SK-N-SH treated with all-trans-retinoic acid at 6 μM for 48 hours (cell line): ENCODE measurements around the gene TDRD3.

Experiments
- ARNTL ChIP-seq: fragments of 450-650 bp; formaldehyde crosslinking; IDR thresholded peaks from 2 replicates; pipeline ENCODE4 v1.5.0; 2020; ENCODE audit warnings: low read depth, mild to moderate bottlenecking, moderate library complexity, borderline replicate concordance
- GLIS3 ChIP-seq: fragments of 250-450 bp; sonication (Bioruptor Pico); IDR thresholded peaks from 2 replicates; pipeline ENCODE4 v1.5.0; 2020; ENCODE audit warnings: mild to moderate bottlenecking, moderate library complexity
- ZFP3 ChIP-seq: fragments of 250-450 bp; sonication (Bioruptor Pico); IDR thresholded peaks from 2 replicates; pipeline ENCODE4 v1.5.0; 2020; ENCODE audit warnings: mild to moderate bottlenecking, moderate library complexity
- ZFP30 ChIP-seq: fragments of 450-650 bp; formaldehyde crosslinking; IDR thresholded peaks from 2 replicates; pipeline ENCODE4 v1.5.0; 2022; ENCODE audit warnings: mild to moderate bottlenecking, moderate library complexity
- TF ChIP-seq, protein P1 (sequence below): fragments of 250-450 bp; sonication (Bioruptor Pico); IDR thresholded peaks from 2 replicates; pipeline ENCODE4 v1.8.0; 2020; ENCODE audit warnings: mild to moderate bottlenecking, moderate library complexity, borderline replicate concordance
- TF ChIP-seq, protein P2 (sequence below): fragments of 250-450 bp; sonication (Bioruptor Pico); IDR thresholded peaks from 2 replicates; pipeline ENCODE4 v1.5.1; 2020; ENCODE audit warnings: low read depth, mild to moderate bottlenecking, moderate library complexity

DNA sequence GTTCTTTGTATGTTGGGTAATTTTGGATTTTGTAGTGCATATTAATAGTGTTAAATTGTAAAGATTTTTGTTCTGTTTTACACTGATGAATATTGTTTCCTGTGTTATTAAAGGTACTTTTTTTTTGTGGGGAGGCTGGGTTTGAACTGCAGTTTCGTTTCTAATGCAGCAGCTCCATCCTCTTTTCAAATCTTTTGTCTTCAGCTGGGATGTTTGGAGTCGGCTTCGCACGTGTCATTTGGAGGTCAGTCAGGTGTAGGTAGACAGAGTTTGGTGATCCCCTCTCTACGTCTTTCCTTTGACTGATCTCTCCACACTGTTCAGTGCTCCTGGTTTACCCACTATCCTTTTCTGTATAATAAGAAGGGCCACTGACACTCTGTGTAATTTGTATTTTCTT, 30.3 kb downstream of the TDRD3 start:
- TF ChIP-seq ZFP3 (no peak), ZFP30 (CRISPR knock-in tag) (no peak), ARNTL (CRISPR knock-in tag) (no peak), GLIS3 (CRISPR knock-in tag) (no peak)
- TF ChIP-seq, protein P1, sequence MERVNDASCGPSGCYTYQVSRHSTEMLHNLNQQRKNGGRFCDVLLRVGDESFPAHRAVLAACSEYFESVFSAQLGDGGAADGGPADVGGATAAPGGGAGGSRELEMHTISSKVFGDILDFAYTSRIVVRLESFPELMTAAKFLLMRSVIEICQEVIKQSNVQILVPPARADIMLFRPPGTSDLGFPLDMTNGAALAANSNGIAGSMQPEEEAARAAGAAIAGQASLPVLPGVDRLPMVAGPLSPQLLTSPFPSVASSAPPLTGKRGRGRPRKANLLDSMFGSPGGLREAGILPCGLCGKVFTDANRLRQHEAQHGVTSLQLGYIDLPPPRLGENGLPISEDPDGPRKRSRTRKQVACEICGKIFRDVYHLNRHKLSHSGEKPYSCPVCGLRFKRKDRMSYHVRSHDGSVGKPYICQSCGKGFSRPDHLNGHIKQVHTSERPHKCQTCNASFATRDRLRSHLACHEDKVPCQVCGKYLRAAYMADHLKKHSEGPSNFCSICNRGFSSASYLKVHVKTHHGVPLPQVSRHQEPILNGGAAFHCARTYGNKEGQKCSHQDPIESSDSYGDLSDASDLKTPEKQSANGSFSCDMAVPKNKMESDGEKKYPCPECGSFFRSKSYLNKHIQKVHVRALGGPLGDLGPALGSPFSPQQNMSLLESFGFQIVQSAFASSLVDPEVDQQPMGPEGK (CRISPR knock-in tag), result no peak
- TF ChIP-seq, protein P2, sequence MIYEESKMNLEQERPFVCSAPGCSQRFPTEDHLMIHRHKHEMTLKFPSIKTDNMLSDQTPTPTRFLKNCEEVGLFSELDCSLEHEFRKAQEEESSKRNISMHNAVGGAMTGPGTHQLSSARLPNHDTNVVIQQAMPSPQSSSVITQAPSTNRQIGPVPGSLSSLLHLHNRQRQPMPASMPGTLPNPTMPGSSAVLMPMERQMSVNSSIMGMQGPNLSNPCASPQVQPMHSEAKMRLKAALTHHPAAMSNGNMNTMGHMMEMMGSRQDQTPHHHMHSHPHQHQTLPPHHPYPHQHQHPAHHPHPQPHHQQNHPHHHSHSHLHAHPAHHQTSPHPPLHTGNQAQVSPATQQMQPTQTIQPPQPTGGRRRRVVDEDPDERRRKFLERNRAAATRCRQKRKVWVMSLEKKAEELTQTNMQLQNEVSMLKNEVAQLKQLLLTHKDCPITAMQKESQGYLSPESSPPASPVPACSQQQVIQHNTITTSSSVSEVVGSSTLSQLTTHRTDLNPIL, result no peak
